Measurements from ENCODE around the gene C19orf67. TPM values are rescaled to one million over a fixed set of nuclear protein-coding genes. Genes with fewer than 3 reads are reported as not detected.

The C19orf67 gene
- total and polyA plus RNA-seq, 2 of the 13 experiments (the other 11 are each of a cell fraction or from before 2014, with no cell fraction given) = 0.11 to 0.32 TPM

DNA sequence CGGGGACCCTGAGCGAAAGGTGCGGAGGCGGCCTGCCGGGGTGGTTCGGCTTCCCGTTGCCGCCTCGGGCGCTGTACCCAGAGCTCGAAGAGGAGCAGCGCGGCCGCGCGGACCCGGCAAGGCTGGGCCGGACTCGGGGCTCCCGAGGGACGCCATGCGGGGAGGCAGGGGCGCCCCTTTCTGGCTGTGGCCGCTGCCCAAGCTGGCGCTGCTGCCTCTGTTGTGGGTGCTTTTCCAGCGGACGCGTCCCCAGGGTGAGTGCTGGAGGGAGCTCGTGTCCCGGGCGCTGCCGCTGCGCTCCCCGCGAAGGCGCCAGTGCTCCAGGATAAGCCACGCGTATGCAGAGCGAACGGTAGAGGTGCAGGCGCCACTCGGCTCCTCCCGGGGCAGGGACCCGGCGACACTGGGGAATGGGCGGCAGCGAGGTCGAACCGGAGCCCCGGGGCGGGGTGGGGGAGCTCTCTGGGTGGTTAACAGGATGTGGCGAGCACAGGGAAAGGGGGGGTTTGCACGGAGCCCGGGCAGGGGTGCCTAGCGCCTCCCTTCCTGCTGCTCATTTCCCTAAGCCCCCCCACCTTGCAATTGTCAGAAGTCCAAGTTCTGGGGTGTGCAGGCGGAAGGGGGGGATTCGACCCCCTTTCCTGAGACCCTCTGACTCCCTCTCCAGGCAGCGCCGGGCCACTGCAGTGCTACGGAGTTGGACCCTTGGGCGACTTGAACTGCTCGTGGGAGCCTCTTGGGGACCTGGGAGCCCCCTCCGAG lies 53.7 kb downstream of the C19orf67 start, which contains the start of gene IL27RA (continued):
- 0 out of 2 replicates have a peak, but pooled peaks have one; percentile 56 for TF ChIP-seq WIZ (CRISPR knock-in tag; IDR thresholded peaks at IDR 0.05)
- TF ChIP-seq, protein P1, sequence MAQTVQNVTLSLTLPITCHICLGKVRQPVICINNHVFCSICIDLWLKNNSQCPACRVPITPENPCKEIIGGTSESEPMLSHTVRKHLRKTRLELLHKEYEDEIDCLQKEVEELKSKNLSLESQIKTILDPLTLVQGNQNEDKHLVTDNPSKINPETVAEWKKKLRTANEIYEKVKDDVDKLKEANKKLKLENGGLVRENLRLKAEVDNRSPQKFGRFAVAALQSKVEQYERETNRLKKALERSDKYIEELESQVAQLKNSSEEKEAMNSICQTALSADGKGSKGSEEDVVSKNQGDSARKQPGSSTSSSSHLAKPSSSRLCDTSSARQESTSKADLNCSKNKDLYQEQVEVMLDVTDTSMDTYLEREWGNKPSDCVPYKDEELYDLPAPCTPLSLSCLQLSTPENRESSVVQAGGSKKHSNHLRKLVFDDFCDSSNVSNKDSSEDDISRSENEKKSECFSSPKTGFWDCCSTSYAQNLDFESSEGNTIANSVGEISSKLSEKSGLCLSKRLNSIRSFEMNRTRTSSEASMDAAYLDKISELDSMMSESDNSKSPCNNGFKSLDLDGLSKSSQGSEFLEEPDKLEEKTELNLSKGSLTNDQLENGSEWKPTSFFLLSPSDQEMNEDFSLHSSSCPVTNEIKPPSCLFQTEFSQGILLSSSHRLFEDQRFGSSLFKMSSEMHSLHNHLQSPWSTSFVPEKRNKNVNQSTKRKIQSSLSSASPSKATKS (CRISPR knock-in tag; IDR thresholded peaks at IDR 0.05) = no peak
- TF ChIP-seq, protein P2, sequence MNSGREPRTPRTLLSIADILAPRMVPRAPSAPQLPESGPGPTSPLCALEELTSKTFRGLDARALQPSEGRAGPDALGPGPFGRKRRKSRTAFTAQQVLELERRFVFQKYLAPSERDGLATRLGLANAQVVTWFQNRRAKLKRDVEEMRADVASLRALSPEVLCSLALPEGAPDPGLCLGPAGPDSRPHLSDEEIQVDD (CRISPR knock-in tag; IDR thresholded peaks at IDR 0.05; ENCODE audit: borderline replicate concordance) = peak; percentile 89; the same call in 1 of the 2 replicates
- TF ChIP-seq TEAD3 (CRISPR knock-in tag; optimal IDR thresholded peaks at IDR 0.05; ENCODE audit: borderline replicate concordance) = no peak
- TF ChIP-seq RFXANK (CRISPR knock-in tag; IDR thresholded peaks at IDR 0.05) = no peak
- TF ChIP-seq NAIF1 (CRISPR knock-in tag; IDR thresholded peaks at IDR 0.05; ENCODE audit: borderline replicate concordance) = no peak
- TF ChIP-seq, protein P3, sequence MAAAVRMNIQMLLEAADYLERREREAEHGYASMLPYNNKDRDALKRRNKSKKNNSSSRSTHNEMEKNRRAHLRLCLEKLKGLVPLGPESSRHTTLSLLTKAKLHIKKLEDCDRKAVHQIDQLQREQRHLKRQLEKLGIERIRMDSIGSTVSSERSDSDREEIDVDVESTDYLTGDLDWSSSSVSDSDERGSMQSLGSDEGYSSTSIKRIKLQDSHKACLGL (CRISPR knock-in tag; IDR thresholded peaks at IDR 0.05) = peak; percentile 82; the same call in 1 of the 2 replicates
- no peak for TF ChIP-seq YY1 (IDR thresholded peaks at IDR 0.05; ENCODE audit: insufficient read depth, insufficient replicate concordance, low read depth, low read length)
- no peak for TF ChIP-seq ZNF562 (CRISPR knock-in tag; IDR thresholded peaks at IDR 0.05; ENCODE audit: borderline replicate concordance)
- TF ChIP-seq PLRG1 (conservative IDR thresholded peaks at IDR 0.05) = no peak
- TF ChIP-seq, protein P4, sequence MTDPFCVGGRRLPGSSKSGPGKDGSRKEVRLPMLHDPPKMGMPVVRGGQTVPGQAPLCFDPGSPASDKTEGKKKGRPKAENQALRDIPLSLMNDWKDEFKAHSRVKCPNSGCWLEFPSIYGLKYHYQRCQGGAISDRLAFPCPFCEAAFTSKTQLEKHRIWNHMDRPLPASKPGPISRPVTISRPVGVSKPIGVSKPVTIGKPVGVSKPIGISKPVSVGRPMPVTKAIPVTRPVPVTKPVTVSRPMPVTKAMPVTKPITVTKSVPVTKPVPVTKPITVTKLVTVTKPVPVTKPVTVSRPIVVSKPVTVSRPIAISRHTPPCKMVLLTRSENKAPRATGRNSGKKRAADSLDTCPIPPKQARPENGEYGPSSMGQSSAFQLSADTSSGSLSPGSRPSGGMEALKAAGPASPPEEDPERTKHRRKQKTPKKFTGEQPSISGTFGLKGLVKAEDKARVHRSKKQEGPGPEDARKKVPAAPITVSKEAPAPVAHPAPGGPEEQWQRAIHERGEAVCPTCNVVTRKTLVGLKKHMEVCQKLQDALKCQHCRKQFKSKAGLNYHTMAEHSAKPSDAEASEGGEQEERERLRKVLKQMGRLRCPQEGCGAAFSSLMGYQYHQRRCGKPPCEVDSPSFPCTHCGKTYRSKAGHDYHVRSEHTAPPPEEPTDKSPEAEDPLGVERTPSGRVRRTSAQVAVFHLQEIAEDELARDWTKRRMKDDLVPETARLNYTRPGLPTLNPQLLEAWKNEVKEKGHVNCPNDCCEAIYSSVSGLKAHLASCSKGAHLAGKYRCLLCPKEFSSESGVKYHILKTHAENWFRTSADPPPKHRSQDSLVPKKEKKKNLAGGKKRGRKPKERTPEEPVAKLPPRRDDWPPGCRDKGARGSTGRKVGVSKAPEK (CRISPR knock-in tag; IDR thresholded peaks at IDR 0.05; ENCODE audit: borderline replicate concordance) = no peak
- TF ChIP-seq, protein P5, sequence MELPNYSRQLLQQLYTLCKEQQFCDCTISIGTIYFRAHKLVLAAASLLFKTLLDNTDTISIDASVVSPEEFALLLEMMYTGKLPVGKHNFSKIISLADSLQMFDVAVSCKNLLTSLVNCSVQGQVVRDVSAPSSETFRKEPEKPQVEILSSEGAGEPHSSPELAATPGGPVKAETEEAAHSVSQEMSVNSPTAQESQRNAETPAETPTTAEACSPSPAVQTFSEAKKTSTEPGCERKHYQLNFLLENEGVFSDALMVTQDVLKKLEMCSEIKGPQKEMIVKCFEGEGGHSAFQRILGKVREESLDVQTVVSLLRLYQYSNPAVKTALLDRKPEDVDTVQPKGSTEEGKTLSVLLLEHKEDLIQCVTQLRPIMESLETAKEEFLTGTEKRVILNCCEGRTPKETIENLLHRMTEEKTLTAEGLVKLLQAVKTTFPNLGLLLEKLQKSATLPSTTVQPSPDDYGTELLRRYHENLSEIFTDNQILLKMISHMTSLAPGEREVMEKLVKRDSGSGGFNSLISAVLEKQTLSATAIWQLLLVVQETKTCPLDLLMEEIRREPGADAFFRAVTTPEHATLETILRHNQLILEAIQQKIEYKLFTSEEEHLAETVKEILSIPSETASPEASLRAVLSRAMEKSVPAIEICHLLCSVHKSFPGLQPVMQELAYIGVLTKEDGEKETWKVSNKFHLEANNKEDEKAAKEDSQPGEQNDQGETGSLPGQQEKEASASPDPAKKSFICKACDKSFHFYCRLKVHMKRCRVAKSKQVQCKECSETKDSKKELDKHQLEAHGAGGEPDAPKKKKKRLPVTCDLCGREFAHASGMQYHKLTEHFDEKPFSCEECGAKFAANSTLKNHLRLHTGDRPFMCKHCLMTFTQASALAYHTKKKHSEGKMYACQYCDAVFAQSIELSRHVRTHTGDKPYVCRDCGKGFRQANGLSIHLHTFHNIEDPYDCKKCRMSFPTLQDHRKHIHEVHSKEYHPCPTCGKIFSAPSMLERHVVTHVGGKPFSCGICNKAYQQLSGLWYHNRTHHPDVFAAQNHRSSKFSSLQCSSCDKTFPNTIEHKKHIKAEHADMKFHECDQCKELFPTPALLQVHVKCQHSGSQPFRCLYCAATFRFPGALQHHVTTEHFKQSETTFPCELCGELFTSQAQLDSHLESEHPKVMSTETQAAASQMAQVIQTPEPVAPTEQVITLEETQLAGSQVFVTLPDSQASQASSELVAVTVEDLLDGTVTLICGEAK (IDR thresholded peaks at IDR 0.05) = no peak
- TF ChIP-seq, protein P5 (CRISPR knock-in tag; IDR thresholded peaks at IDR 0.05) = peak; percentile 77; the same call in 1 of the 2 replicates
